Gastroesophageal sphincter (tissue), 3 donors: ENCODE measurements around the gene FAM193A.

ENCODE experiments used
- POLR2A ChIP-seq, 2 donors: fragments of 450-650 bp; IDR thresholded peaks; one replicate each; pipeline ENCODE4 v1.6.1; 2017; ENCODE audit warnings: antibody characterized with exemption in 2 of 2, mild to moderate bottlenecking in 2 of 2, moderate library complexity in 1 of 2
- POLR2AphosphoS5 ChIP-seq: sonication (generic); formaldehyde crosslinking; IDR thresholded peaks from one replicate; pipeline ENCODE4 v1.6.1; 2017; ENCODE audit warnings: antibody characterized with exemption
- TF ChIP-seq, protein P1 (sequence below), 4 experiments: fragments of 200-600 bp in 2 of 4; fragments of 450-650 bp in 2 of 4; sonication (generic) in 1 of 4; IDR thresholded peaks; one replicate each; pipeline ENCODE4 v1.5.1; 2017 to 2019; ENCODE audit warnings: antibody characterized with exemption in 4 of 4, mild to moderate bottlenecking in 2 of 4, moderate library complexity in 2 of 4

DNA sequence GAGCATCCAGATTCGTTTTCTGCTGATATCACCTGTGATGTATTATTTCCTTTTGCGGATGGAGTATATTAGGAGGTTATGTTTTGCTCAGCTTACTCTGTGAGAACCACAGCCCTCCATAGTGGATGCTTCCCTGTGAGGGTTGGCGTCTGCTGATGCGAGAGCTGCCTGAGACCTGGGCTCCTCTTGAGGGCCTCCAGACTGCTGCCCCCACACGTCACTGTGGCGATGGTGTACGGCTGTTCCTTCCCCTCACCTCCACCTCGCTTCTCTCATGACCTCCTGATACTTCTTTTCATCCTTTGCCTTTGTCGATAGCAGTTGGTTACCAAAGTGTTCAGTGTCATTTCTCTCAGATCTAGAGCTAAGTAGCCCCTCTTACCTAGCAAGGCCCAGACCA is 148.0 kb downstream of the FAM193A start:
- TF ChIP-seq POLR2AphosphoS5 = no peak
- TF ChIP-seq POLR2A (IDR thresholded peaks at IDR 0.05) = no peak
- TF ChIP-seq, protein P1, sequence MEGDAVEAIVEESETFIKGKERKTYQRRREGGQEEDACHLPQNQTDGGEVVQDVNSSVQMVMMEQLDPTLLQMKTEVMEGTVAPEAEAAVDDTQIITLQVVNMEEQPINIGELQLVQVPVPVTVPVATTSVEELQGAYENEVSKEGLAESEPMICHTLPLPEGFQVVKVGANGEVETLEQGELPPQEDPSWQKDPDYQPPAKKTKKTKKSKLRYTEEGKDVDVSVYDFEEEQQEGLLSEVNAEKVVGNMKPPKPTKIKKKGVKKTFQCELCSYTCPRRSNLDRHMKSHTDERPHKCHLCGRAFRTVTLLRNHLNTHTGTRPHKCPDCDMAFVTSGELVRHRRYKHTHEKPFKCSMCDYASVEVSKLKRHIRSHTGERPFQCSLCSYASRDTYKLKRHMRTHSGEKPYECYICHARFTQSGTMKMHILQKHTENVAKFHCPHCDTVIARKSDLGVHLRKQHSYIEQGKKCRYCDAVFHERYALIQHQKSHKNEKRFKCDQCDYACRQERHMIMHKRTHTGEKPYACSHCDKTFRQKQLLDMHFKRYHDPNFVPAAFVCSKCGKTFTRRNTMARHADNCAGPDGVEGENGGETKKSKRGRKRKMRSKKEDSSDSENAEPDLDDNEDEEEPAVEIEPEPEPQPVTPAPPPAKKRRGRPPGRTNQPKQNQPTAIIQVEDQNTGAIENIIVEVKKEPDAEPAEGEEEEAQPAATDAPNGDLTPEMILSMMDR (IDR thresholded peaks at IDR 0.05) = no peak
